Progenitor cell of endocrine pancreas (in vitro differentiated cells): Measurements from ENCODE around the gene ACTN3. TPM values are rescaled to one million over a fixed set of nuclear protein-coding genes. Genes with fewer than 3 reads are reported as not detected.
"Not testable (repeated sequence)": the region's sequence is repeated elsewhere in the genome, so short reads cannot be mapped to it uniquely, and the experiment has no call there.

Source experiments
- DNase-seq: peaks from one replicate; pipeline ENCODE4 v3.0.0; 2021; ENCODE audit warnings: low spot score; ENCODE audit not compliant: unreplicated experiment
- H3K27ac Mint-ChIP-seq: 2 replicates; pipeline ENCODE4 v1.8.0; 2021; ENCODE audit warnings: mild to moderate bottlenecking, moderate library complexity, mixed read lengths
- H3K27me3 Mint-ChIP-seq: 2 replicates; pipeline ENCODE4 v1.8.0; 2021; ENCODE audit warnings: mixed read lengths
- H3K36me3 Mint-ChIP-seq: 2 replicates; pipeline ENCODE4 v1.8.0; 2022; ENCODE audit warnings: mixed read lengths; ENCODE audit not compliant: insufficient read depth
- H3K4me1 Mint-ChIP-seq: 2 replicates; pipeline ENCODE4 v1.8.0; 2021; ENCODE audit warnings: low read depth, mixed read lengths
- H3K4me3 Mint-ChIP-seq: 2 replicates; pipeline ENCODE4 v1.8.0; 2021; ENCODE audit warnings: low read depth, mild to moderate bottlenecking, moderate library complexity, mixed read lengths
- H3K9me3 Mint-ChIP-seq: 2 replicates; pipeline ENCODE4 v1.8.0; 2021; ENCODE audit warnings: low read depth, mixed read lengths
- CTCF ChIP-seq: fragments of 200-600 bp; sonication (generic); IDR thresholded peaks from one replicate; pipeline ENCODE4 v1.5.0; 2021; ENCODE audit warnings: antibody characterized with exemption, mild to moderate bottlenecking; ENCODE audit not compliant: unreplicated experiment
- total RNA-seq: library from RNA; stranded (reverse); gene quantifications from 2 replicates; pipeline ENCODE4 v1.2.1, GENCODE V29; 2021

ACTN3 gene
- total RNA-seq, 1 donor from 2014 or later, result 0.43 TPM

GRCh38 chr11:66570850-66571180 lies 24.1 kb downstream of the ACTN3 start:
- Mint-ChIP-seq H3K9me3 (no peaks in the 10 kb centered on the region), H3K27me3 (no peaks in the 10 kb centered on the region), H3K4me3 (no peak overlapping the region), H3K36me3 (no peaks in the 10 kb centered on the region), H3K27ac (no peak overlapping the region), H3K4me1 (no peaks in the 10 kb centered on the region)
- no peak for TF ChIP-seq CTCF
- DNase-seq, result no peak

- H3K4me3 Mint-ChIP-seq, result no peak overlapping the region
- no peak overlapping the region for H3K27ac Mint-ChIP-seq
- peaks cover 1% of the 10 kb centered on the region for H3K36me3 Mint-ChIP-seq
- peak; percentile 86 for TF ChIP-seq CTCF
- H3K4me1 Mint-ChIP-seq, result no peaks in the 10 kb centered on the region
- peaks cover 4% of the 10 kb centered on the region for H3K9me3 Mint-ChIP-seq
- H3K27me3 Mint-ChIP-seq, result peaks cover 19% of the 10 kb centered on the region
- DNase-seq, result peak; percentile 81
Observed at GRCh38 chr11:66579017-66579606, 32.4 kb downstream of the ACTN3 start.

GRCh38 chr11:66580803-66581202 lies 34.1 kb downstream of the ACTN3 start:
- Mint-ChIP-seq H3K36me3 (peaks cover 1% of the 10 kb centered on the region), H3K4me3 (no peak overlapping the region)

GRCh38 chr11:66581261-66581660 lies 34.6 kb downstream of the ACTN3 start:
- Mint-ChIP-seq H3K27me3 (peaks cover 18% of the 10 kb centered on the region), H3K27ac (no peak overlapping the region), H3K4me1 (no peaks in the 10 kb centered on the region), H3K9me3 (peaks cover 4% of the 10 kb centered on the region), H3K4me3 (no peak overlapping the region), H3K36me3 (peaks cover 1% of the 10 kb centered on the region)
- no peak for DNase-seq
- no peak for TF ChIP-seq CTCF

More at GRCh38 chr11:66580803-66581202, 34.1 kb downstream of the ACTN3 start:
- Mint-ChIP-seq H3K9me3 (peaks cover 4% of the 10 kb centered on the region), H3K4me1 (no peaks in the 10 kb centered on the region), H3K27ac (no peak overlapping the region), H3K27me3 (peaks cover 19% of the 10 kb centered on the region)
- TF ChIP-seq CTCF, result no peak
- DNase-seq, result no peak

GRCh38 chr11:66582565-66583147 lies 36.0 kb downstream of the ACTN3 start:
- H3K27me3 Mint-ChIP-seq, result peaks cover 12% of the 10 kb centered on the region
- not testable (repeated sequence) for H3K36me3 Mint-ChIP-seq, DNase-seq, H3K9me3 Mint-ChIP-seq, H3K4me3 Mint-ChIP-seq, H3K4me1 Mint-ChIP-seq
- H3K27ac Mint-ChIP-seq, result peak overlapping the region; percentile 84

- not testable (repeated sequence) for H3K27me3 Mint-ChIP-seq, DNase-seq, H3K4me3 Mint-ChIP-seq, H3K36me3 Mint-ChIP-seq, H3K4me1 Mint-ChIP-seq, H3K27ac Mint-ChIP-seq
- H3K9me3 Mint-ChIP-seq, result peaks cover 13% of the 10 kb centered on the region
Observed at GRCh38 chr11:66585447-66585846, 38.7 kb downstream of the ACTN3 start.
